Measurements from ENCODE around the gene SRPRA. TPM values are rescaled to one million over a fixed set of nuclear protein-coding genes. Genes with fewer than 3 reads are reported as not detected.
"Not testable (repeated sequence)": the region's sequence is repeated elsewhere in the genome, so short reads cannot be mapped to it uniquely, and the experiment has no call there.

Gene SRPRA
- total RNA-seq, 1 donor, result 99.4 TPM

- H3K4me3 ChIP-seq (ENCODE audit: low read depth, low read length), result no peak overlapping the region
- DNase-seq (ENCODE audit: low read depth), result peak; percentile 70
- TF ChIP-seq CTCF (IDR thresholded peaks at IDR 0.05; ENCODE audit: insufficient read depth, low read length), result no peak
Measured at GRCh38 chr11:126257764-126258163, 10.9 kb downstream of the SRPRA start.

- no peak for TF ChIP-seq CTCF (IDR thresholded peaks at IDR 0.05; ENCODE audit: insufficient read depth, low read length)
- DNase-seq (ENCODE audit: low read depth), result no peak
- H3K4me3 ChIP-seq (ENCODE audit: low read depth, low read length), result no peak overlapping the region
Measured at GRCh38 chr11:126257144-126257543, 11.6 kb downstream of the SRPRA start.

GRCh38 chr11:126256216-126256615 is 12.5 kb downstream of the SRPRA start:
- no peak overlapping the region for H3K4me3 ChIP-seq (ENCODE audit: low read depth, low read length)
- no peak for DNase-seq (ENCODE audit: low read depth)
- no peak for TF ChIP-seq CTCF (IDR thresholded peaks at IDR 0.05; ENCODE audit: insufficient read depth, low read length)

- not testable (repeated sequence) for H3K4me3 ChIP-seq (ENCODE audit: low read depth, low read length)
Measured at GRCh38 chr11:126255507-126255906, 13.2 kb downstream of the SRPRA start.

GRCh38 chr11:126254819-126255218 is 13.9 kb downstream of the SRPRA start:
- H3K4me3 ChIP-seq (ENCODE audit: low read depth, low read length), result no peak overlapping the region
- TF ChIP-seq CTCF (IDR thresholded peaks at IDR 0.05; ENCODE audit: insufficient read depth, low read length), result no peak
- DNase-seq (ENCODE audit: low read depth), result no peak

More at GRCh38 chr11:126255507-126255906, 13.2 kb downstream of the SRPRA start:
- DNase-seq (ENCODE audit: low read depth), result not testable (repeated sequence)

- TF ChIP-seq CTCF (IDR thresholded peaks at IDR 0.05; ENCODE audit: insufficient read depth, low read length), result no peak
- no peak for DNase-seq (ENCODE audit: low read depth)
- no peak overlapping the region for H3K4me3 ChIP-seq (ENCODE audit: low read depth, low read length)
Measured at GRCh38 chr11:126253265-126253664, 15.4 kb downstream of the SRPRA start.

GRCh38 chr11:126246636-126247035 is 22.1 kb downstream of the SRPRA start:
- TF ChIP-seq CTCF (IDR thresholded peaks at IDR 0.05; ENCODE audit: insufficient read depth, low read length), result no peak
- DNase-seq (ENCODE audit: low read depth), result peak; percentile 16
- H3K4me3 ChIP-seq (ENCODE audit: low read depth, low read length), result no peak overlapping the region
